ENCODE data around the gene PIK3R5. TPM values are rescaled to one million over a fixed set of nuclear protein-coding genes. Genes with fewer than 3 reads are reported as not detected.

The PIK3R5 gene
- total RNA-seq, 2 experiments from 2014 or later, result 0.76 to 1.5 TPM

DNA sequence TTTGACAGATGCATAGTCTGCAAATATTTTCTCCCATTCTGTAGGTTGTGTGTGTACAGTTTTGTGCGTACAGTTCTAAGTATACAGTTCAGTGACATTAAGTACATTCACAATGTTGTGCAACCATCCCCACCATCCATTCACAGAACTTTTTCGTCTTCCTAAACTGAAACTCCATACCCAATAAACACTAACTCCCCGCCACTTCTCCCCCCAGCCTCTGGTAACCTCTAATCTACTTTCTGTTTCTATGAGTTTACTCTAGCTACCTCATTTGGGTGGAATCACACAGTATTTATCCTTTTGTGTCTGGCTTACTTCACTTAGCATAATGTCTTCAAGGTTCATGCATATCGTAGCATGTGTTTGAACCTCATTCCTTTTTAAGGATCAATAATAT, 14.3 kb downstream of the PIK3R5 start:
- ChIA-PET CTCF (ENCODE audit: unreplicated experiment) (no interaction called here), POLR2A (no interaction called here)
- H3K4me1 ChIP-seq (ENCODE audit: insufficient read depth, low read length, poor library complexity, severe bottlenecking), result peaks cover 6% of the 10 kb centered on the region
- no peak overlapping the region for H3K4me3 ChIP-seq (ENCODE audit: low read depth, low read length, poor library complexity, severe bottlenecking)
- H3K9me3 ChIP-seq (ENCODE audit: low read length), result no peaks in the 10 kb centered on the region
- no peak for TF ChIP-seq EZH2phosphoT487 (IDR thresholded peaks at IDR 0.05; ENCODE audit: borderline replicate concordance, low read depth, low read length)
- TF ChIP-seq, protein P1, sequence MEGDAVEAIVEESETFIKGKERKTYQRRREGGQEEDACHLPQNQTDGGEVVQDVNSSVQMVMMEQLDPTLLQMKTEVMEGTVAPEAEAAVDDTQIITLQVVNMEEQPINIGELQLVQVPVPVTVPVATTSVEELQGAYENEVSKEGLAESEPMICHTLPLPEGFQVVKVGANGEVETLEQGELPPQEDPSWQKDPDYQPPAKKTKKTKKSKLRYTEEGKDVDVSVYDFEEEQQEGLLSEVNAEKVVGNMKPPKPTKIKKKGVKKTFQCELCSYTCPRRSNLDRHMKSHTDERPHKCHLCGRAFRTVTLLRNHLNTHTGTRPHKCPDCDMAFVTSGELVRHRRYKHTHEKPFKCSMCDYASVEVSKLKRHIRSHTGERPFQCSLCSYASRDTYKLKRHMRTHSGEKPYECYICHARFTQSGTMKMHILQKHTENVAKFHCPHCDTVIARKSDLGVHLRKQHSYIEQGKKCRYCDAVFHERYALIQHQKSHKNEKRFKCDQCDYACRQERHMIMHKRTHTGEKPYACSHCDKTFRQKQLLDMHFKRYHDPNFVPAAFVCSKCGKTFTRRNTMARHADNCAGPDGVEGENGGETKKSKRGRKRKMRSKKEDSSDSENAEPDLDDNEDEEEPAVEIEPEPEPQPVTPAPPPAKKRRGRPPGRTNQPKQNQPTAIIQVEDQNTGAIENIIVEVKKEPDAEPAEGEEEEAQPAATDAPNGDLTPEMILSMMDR (conservative IDR thresholded peaks at IDR 0.05; ENCODE audit: low read length), result no peak
- no peaks in the 10 kb centered on the region for H3K9me2 ChIP-seq (ENCODE audit: insufficient read depth, low read length)
- no TSS peak for BruUV-seq (replicated peaks)
- DNase-seq (ENCODE audit: low spot score), result no peak
- no peaks in the 10 kb centered on the region for H4K20me1 ChIP-seq (ENCODE audit: insufficient read depth, low read length)
- no peak overlapping the region for H3K4me2 ChIP-seq (ENCODE audit: low read length)
- no peaks in the 10 kb centered on the region for H3K79me2 ChIP-seq (ENCODE audit: insufficient read depth, low read depth, low read length)
- H3K36me3 ChIP-seq (ENCODE audit: insufficient read depth, low read length), result no peaks in the 10 kb centered on the region
- no peak overlapping the region for H2AFZ ChIP-seq (ENCODE audit: low read length)
- H3K27ac ChIP-seq (ENCODE audit: low read depth, low read length, poor library complexity, severe bottlenecking), result no peak overlapping the region
- intact Hi-C loops (cut with micrococcal nuclease; ENCODE audit: unreplicated experiment), result no loop called here

DNA sequence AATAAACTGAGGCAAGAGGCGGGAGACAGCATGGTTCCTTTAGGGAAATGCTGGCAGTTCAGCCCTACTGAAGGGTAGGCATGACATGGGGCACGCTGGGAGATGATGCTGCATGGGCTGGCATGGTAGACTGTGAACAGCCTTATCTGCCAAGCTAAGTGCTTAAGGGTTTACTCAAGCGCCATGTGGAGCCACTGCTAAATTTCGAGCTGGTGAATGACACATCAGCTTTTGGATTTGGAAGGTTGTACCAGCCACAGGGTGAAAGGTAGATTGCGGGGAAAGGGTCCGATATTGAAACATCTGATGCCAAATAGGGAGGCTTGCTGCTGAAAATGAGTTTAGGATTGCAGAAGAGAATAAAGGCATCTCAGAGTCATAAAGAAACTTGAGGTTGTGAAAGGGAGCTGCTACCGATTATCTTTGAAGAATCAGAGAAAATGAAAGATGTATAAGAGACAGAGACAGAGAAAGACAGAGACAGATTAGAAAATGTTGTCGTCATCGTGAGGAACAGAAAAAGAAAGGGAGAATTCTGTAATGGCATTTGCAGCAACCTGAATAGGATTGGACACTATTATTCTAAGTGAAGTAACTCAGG, 16.3 kb downstream of the PIK3R5 start:
- intact Hi-C loops (cut with micrococcal nuclease; ENCODE audit: unreplicated experiment), result no loop called here
- no peaks in the 10 kb centered on the region for H4K20me1 ChIP-seq (ENCODE audit: insufficient read depth, low read length)
- ChIA-PET POLR2A (no interaction called here), CTCF (ENCODE audit: unreplicated experiment) (no interaction called here)
- H3K4me1 ChIP-seq (ENCODE audit: insufficient read depth, low read length, poor library complexity, severe bottlenecking), result peaks cover 2% of the 10 kb centered on the region
- H3K9me3 ChIP-seq (ENCODE audit: low read length), result no peaks in the 10 kb centered on the region
- H3K4me2 ChIP-seq (ENCODE audit: low read length), result no peak overlapping the region
- H3K4me3 ChIP-seq (ENCODE audit: low read depth, low read length, poor library complexity, severe bottlenecking), result no peak overlapping the region
- BruUV-seq (replicated peaks), result no TSS peak
- no peak for TF ChIP-seq EZH2phosphoT487 (IDR thresholded peaks at IDR 0.05; ENCODE audit: borderline replicate concordance, low read depth, low read length)
- TF ChIP-seq, protein P1 (conservative IDR thresholded peaks at IDR 0.05; ENCODE audit: low read length), result no peak
- no peak overlapping the region for H2AFZ ChIP-seq (ENCODE audit: low read length)
- H3K27ac ChIP-seq (ENCODE audit: low read depth, low read length, poor library complexity, severe bottlenecking), result no peak overlapping the region
- H3K9me2 ChIP-seq (ENCODE audit: insufficient read depth, low read length), result no peaks in the 10 kb centered on the region
- no peaks in the 10 kb centered on the region for H3K36me3 ChIP-seq (ENCODE audit: insufficient read depth, low read length)
- H3K79me2 ChIP-seq (ENCODE audit: insufficient read depth, low read depth, low read length), result no peaks in the 10 kb centered on the region
- DNase-seq (ENCODE audit: low spot score), result no peak

DNA sequence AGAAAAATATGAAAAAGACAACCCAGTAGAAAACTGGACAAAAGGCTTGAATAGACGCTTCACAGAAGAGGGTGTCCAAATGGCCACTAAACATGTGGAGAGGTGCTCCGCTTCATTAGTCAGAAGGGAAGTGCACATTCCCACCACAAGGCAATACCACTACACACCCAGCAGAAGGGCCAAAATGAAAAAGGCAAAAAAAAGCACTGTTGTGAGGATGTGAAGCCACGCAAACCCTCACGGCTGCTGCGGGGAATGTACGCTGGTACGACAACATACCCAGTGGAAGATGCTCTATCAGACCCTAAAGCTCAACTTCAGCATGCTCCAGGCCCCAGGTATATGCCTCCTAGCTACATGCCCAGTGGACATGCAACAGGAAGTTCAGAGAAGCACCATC, 17.0 kb downstream of the PIK3R5 start:
- Histone ChIP-seq H3K36me3 (ENCODE audit: insufficient read depth, low read length) (no peaks in the 10 kb centered on the region), H4K20me1 (ENCODE audit: insufficient read depth, low read length) (no peaks in the 10 kb centered on the region), H2AFZ (ENCODE audit: low read length) (no peak overlapping the region), H3K9me2 (ENCODE audit: insufficient read depth, low read length) (no peaks in the 10 kb centered on the region), H3K9me3 (ENCODE audit: low read length) (no peaks in the 10 kb centered on the region), H3K4me1 (ENCODE audit: insufficient read depth, low read length, poor library complexity, severe bottlenecking) (no peaks in the 10 kb centered on the region), H3K4me3 (ENCODE audit: low read depth, low read length, poor library complexity, severe bottlenecking) (no peak overlapping the region), H3K4me2 (ENCODE audit: low read length) (no peak overlapping the region), H3K79me2 (ENCODE audit: insufficient read depth, low read depth, low read length) (no peaks in the 10 kb centered on the region), H3K27ac (ENCODE audit: low read depth, low read length, poor library complexity, severe bottlenecking) (no peak overlapping the region)
- intact Hi-C loops (cut with micrococcal nuclease; ENCODE audit: unreplicated experiment), result no loop called here
- BruUV-seq (replicated peaks), result no TSS peak
- TF ChIP-seq EZH2phosphoT487 (IDR thresholded peaks at IDR 0.05; ENCODE audit: borderline replicate concordance, low read depth, low read length), result no peak
- TF ChIP-seq, protein P1 (conservative IDR thresholded peaks at IDR 0.05; ENCODE audit: low read length), result no peak
- no peak for DNase-seq (ENCODE audit: low spot score)
- POLR2A ChIA-PET, result no interaction called here
- CTCF ChIA-PET (ENCODE audit: unreplicated experiment), result no interaction called here

All from OCI-LY7 (cell line).